Breast epithelium (tissue), 3 donors: ENCODE results near the gene ZC2HC1C.

Source experiments
- CTCF ChIP-seq, 3 donors: fragments of 450-650 bp; IDR thresholded peaks; one replicate each; pipeline ENCODE4 v1.5.1; 2016 to 2017; ENCODE audit warnings: antibody characterized with exemption in 3 of 3, mild to moderate bottlenecking in 3 of 3, moderate library complexity in 3 of 3
- POLR2A ChIP-seq: fragments of 450-650 bp; IDR thresholded peaks from one replicate; pipeline ENCODE4 v1.6.1; 2016; ENCODE audit warnings: antibody characterized with exemption, mild to moderate bottlenecking, moderate library complexity
- POLR2AphosphoS5 ChIP-seq, 3 donors: sonication (generic); formaldehyde crosslinking; IDR thresholded peaks; one replicate each; pipeline ENCODE4 v1.6.1; 2017; ENCODE audit warnings: antibody characterized with exemption in 3 of 3

- TF ChIP-seq CTCF (IDR thresholded peaks at IDR 0.05) (no peak), POLR2A (no peak), POLR2AphosphoS5 (IDR thresholded peaks at IDR 0.05) (no peak)
Observed at GRCh38 chr14:75023108-75023507, 46.3 kb upstream of the ZC2HC1C start.
